HEK293 (cell line): ENCODE data around the gene NID1.

ENCODE experiments used
- BCL11A ChIP-seq: fragments of 450-650 bp; formaldehyde crosslinking; IDR thresholded peaks from 2 replicates; pipeline ENCODE4 v1.5.1; 2016; ENCODE audit warnings: low read depth, missing biosample characterization, missing genetic modification characterization
- CTCF ChIP-seq: fragments of 450-650 bp; formaldehyde crosslinking; IDR thresholded peaks from 2 replicates; pipeline ENCODE4 v1.5.1; 2016; ENCODE audit warnings: missing biosample characterization, missing genetic modification characterization
- GLIS1 ChIP-seq: fragments of 450-650 bp; formaldehyde crosslinking; IDR thresholded peaks from 2 replicates; pipeline ENCODE4 v1.5.1; 2016; ENCODE audit warnings: missing biosample characterization, missing genetic modification characterization
- GLIS2 ChIP-seq: fragments of 450-650 bp; formaldehyde crosslinking; IDR thresholded peaks from 2 replicates; pipeline ENCODE4 v1.5.1; 2016; ENCODE audit warnings: missing biosample characterization, missing genetic modification characterization
- KLF1 ChIP-seq: fragments of 450-650 bp; formaldehyde crosslinking; IDR thresholded peaks from 2 replicates; pipeline ENCODE4 v1.5.1; 2016; ENCODE audit warnings: missing biosample characterization, missing genetic modification characterization
- PRDM4 ChIP-seq: fragments of 450-650 bp; formaldehyde crosslinking; IDR thresholded peaks from 2 replicates; pipeline ENCODE4 v1.5.1; 2017; ENCODE audit warnings: missing biosample characterization, missing genetic modification characterization
- SCRT1 ChIP-seq: fragments of 450-650 bp; formaldehyde crosslinking; IDR thresholded peaks from 2 replicates; pipeline ENCODE4 v1.5.1; 2016; ENCODE audit warnings: missing biosample characterization, missing genetic modification characterization, borderline replicate concordance
- SCRT2 ChIP-seq: fragments of 450-650 bp; formaldehyde crosslinking; IDR thresholded peaks from 2 replicates; pipeline ENCODE4 v1.5.1; 2016; ENCODE audit warnings: missing biosample characterization, missing genetic modification characterization
- SP7 ChIP-seq: fragments of 450-650 bp; formaldehyde crosslinking; IDR thresholded peaks from 2 replicates; pipeline ENCODE4 v1.5.1; 2016; ENCODE audit warnings: missing biosample characterization, missing genetic modification characterization
- ZBTB1 ChIP-seq: fragments of 450-650 bp; formaldehyde crosslinking; IDR thresholded peaks from 2 replicates; pipeline ENCODE4 v1.5.1; 2016; ENCODE audit warnings: missing biosample characterization, missing genetic modification characterization
- ZBTB21 ChIP-seq: fragments of 450-650 bp; formaldehyde crosslinking; IDR thresholded peaks from 2 replicates; pipeline ENCODE4 v1.5.1; 2017; ENCODE audit warnings: missing biosample characterization, missing genetic modification characterization
- ZBTB7A ChIP-seq: fragments of 450-650 bp; formaldehyde crosslinking; IDR thresholded peaks from 2 replicates; pipeline ENCODE4 v1.5.1; 2016; ENCODE audit warnings: low read depth, missing biosample characterization, missing genetic modification characterization
- ZFHX2 ChIP-seq: fragments of 450-650 bp; formaldehyde crosslinking; conservative IDR thresholded peaks from 2 replicates; pipeline ENCODE4 v1.5.1; 2016; ENCODE audit warnings: missing biosample characterization, missing genetic modification characterization
- ZFP41 ChIP-seq: fragments of 450-650 bp; formaldehyde crosslinking; IDR thresholded peaks from 2 replicates; pipeline ENCODE4 v1.5.1; 2016; ENCODE audit warnings: missing biosample characterization, missing genetic modification characterization, borderline replicate concordance
- ZFP69B ChIP-seq: fragments of 450-650 bp; formaldehyde crosslinking; IDR thresholded peaks from 2 replicates; pipeline ENCODE4 v1.5.1; 2016; ENCODE audit warnings: missing biosample characterization, missing genetic modification characterization
- ZIC2 ChIP-seq: fragments of 450-650 bp; formaldehyde crosslinking; IDR thresholded peaks from 2 replicates; pipeline ENCODE4 v1.5.1; 2016; ENCODE audit warnings: missing biosample characterization, missing genetic modification characterization
- ZNF211 ChIP-seq: fragments of 450-650 bp; formaldehyde crosslinking; IDR thresholded peaks from 2 replicates; pipeline ENCODE4 v1.5.1; 2016; ENCODE audit warnings: low read depth, missing biosample characterization, missing genetic modification characterization
- ZNF248 ChIP-seq: fragments of 450-650 bp; formaldehyde crosslinking; IDR thresholded peaks from 2 replicates; pipeline ENCODE4 v1.5.1; 2017; ENCODE audit warnings: missing biosample characterization, missing genetic modification characterization
- ZNF280D ChIP-seq: fragments of 450-650 bp; formaldehyde crosslinking; IDR thresholded peaks from 2 replicates; pipeline ENCODE4 v1.5.1; 2016; ENCODE audit warnings: missing biosample characterization, missing genetic modification characterization
- ZNF324 ChIP-seq: fragments of 450-650 bp; formaldehyde crosslinking; IDR thresholded peaks from 2 replicates; pipeline ENCODE4 v1.5.1; 2016; ENCODE audit warnings: missing biosample characterization, missing genetic modification characterization
- ZNF37A ChIP-seq: fragments of 450-650 bp; IDR thresholded peaks from 2 replicates; pipeline ENCODE4 v1.5.1; 2018; ENCODE audit warnings: missing biosample characterization, missing genetic modification characterization
- ZNF416 ChIP-seq: fragments of 450-650 bp; formaldehyde crosslinking; IDR thresholded peaks from 2 replicates; pipeline ENCODE4 v1.5.1; 2016; ENCODE audit warnings: missing biosample characterization, missing genetic modification characterization
- ZNF423 ChIP-seq: fragments of 450-650 bp; formaldehyde crosslinking; IDR thresholded peaks from 2 replicates; pipeline ENCODE4 v1.5.1; 2016; ENCODE audit warnings: missing biosample characterization, missing genetic modification characterization
- ZNF549 ChIP-seq: fragments of 450-650 bp; IDR thresholded peaks from 2 replicates; pipeline ENCODE4 v1.5.1; 2018; ENCODE audit warnings: missing biosample characterization, missing genetic modification characterization, mild to moderate bottlenecking, inconsistent platforms, moderate library complexity
- ZNF561 ChIP-seq: fragments of 450-650 bp; IDR thresholded peaks from 2 replicates; pipeline ENCODE4 v1.5.1; 2018; ENCODE audit warnings: missing biosample characterization, missing genetic modification characterization, borderline replicate concordance
- ZNF660 ChIP-seq: fragments of 450-650 bp; IDR thresholded peaks from 2 replicates; pipeline ENCODE4 v1.5.1; 2018; ENCODE audit warnings: missing biosample characterization, mild to moderate bottlenecking, missing genetic modification characterization
- ZNF670 ChIP-seq: fragments of 450-650 bp; formaldehyde crosslinking; IDR thresholded peaks from 2 replicates; pipeline ENCODE4 v1.5.1; 2016; ENCODE audit warnings: missing biosample characterization, missing genetic modification characterization, low read depth
- ZNF777 ChIP-seq: fragments of 450-650 bp; formaldehyde crosslinking; IDR thresholded peaks from 2 replicates; pipeline ENCODE4 v1.5.1; 2017; ENCODE audit warnings: missing biosample characterization, missing genetic modification characterization, borderline replicate concordance
- ZNF792 ChIP-seq: fragments of 450-650 bp; formaldehyde crosslinking; IDR thresholded peaks from 2 replicates; pipeline ENCODE4 v1.5.1; 2016; ENCODE audit warnings: missing biosample characterization, missing genetic modification characterization
- ZNF843 ChIP-seq: fragments of 450-650 bp; formaldehyde crosslinking; IDR thresholded peaks from 2 replicates; pipeline ENCODE4 v1.5.1; 2016; ENCODE audit warnings: missing biosample characterization, missing genetic modification characterization
- ZSCAN4 ChIP-seq: fragments of 450-650 bp; formaldehyde crosslinking; IDR thresholded peaks from 2 replicates; pipeline ENCODE4 v1.5.1; 2017; ENCODE audit warnings: missing biosample characterization, missing genetic modification characterization
- TF ChIP-seq, protein P1 (sequence below): fragments of 450-650 bp; formaldehyde crosslinking; IDR thresholded peaks from 2 replicates; pipeline ENCODE4 v1.5.1; 2016; ENCODE audit warnings: missing biosample characterization, missing genetic modification characterization

NID1 gene

DNA sequence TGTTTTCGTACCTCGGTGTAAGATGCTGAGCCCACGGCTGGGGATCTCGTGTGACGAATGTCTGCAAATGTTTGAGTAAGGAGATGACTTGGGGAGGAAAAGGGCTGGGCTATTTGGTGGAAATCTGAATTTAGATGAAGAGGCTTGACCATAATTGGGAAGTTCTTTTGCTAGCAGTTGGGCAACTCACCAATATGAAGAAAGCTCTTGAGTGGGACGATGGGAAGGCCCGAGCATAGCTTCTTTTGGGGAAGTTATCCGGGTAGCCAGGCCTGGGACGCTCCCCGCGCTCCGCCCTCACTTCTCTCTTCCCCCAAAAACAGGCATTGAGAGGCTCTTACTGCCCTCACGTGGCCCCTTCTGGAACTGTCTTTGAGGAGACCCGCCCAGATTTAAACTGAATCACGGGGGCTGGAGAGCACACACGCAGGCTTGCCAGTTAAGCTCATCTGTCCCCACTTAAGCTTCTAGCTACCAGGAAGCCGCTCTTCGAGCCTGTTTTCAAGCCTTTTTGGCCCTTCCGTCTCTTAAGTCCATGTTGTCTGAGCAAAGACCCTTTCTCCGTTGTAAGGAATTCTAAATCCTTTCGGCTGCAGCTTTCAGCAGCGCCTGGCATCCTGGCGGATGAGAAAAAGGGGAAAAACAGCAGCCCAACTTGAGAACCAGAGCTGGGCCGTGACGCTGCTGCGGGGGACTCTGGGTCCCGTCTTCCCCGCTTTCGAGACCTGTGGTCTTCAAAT, 93.1 kb downstream of the NID1 start (continued):
- no peak for TF ChIP-seq GLIS2 (tag by site-specific recombination)
- TF ChIP-seq ZNF416 (tag by site-specific recombination): no peak
- no peak for TF ChIP-seq ZNF248 (tag by site-specific recombination)
- no peak for TF ChIP-seq SCRT2 (tag by site-specific recombination)
- TF ChIP-seq ZNF324 (tag by site-specific recombination): no peak
- no peak for TF ChIP-seq ZIC2 (tag by site-specific recombination)
- TF ChIP-seq ZNF280D (tag by site-specific recombination): 0 out of 2 replicates have a peak, but pooled peaks have one; percentile 8
- TF ChIP-seq BCL11A (tag by site-specific recombination): no peak
- peak; percentile 97 for TF ChIP-seq ZNF660 (tag by site-specific recombination)
- TF ChIP-seq ZNF37A: no peak
- TF ChIP-seq ZNF211: no peak
- no peak for TF ChIP-seq GLIS1 (tag by site-specific recombination)
- TF ChIP-seq ZFP69B: peak; percentile 68
- no peak for TF ChIP-seq ZFP41 (tag by site-specific recombination)
- TF ChIP-seq, protein P1, sequence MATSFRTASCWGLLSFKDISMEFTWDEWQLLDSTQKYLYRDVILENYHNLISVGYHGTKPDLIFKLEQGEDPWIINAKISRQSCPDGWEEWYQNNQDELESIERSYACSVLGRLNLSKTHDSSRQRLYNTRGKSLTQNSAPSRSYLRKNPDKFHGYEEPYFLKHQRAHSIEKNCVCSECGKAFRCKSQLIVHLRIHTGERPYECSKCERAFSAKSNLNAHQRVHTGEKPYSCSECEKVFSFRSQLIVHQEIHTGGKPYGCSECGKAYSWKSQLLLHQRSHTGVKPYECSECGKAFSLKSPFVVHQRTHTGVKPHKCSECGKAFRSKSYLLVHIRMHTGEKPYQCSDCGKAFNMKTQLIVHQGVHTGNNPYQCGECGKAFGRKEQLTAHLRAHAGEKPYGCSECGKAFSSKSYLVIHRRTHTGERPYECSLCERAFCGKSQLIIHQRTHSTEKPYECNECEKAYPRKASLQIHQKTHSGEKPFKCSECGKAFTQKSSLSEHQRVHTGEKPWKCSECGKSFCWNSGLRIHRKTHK (tag by site-specific recombination): no peak
- no peak; the same call in 1 of the 2 replicates for TF ChIP-seq ZNF843
- TF ChIP-seq ZSCAN4 (tag by site-specific recombination): 0 out of 2 replicates have a peak, but pooled peaks have one; percentile 19
- TF ChIP-seq KLF1 (tag by site-specific recombination): peak; percentile 64
- peak; percentile 43; the same call in 1 of the 2 replicates for TF ChIP-seq ZFHX2 (tag by site-specific recombination)
- no peak for TF ChIP-seq ZBTB21
- TF ChIP-seq SCRT1 (tag by site-specific recombination): no peak
- TF ChIP-seq ZNF670 (tag by site-specific recombination): no peak
- TF ChIP-seq SP7 (tag by site-specific recombination): no peak
- no peak for TF ChIP-seq ZNF777 (tag by site-specific recombination)
- no peak for TF ChIP-seq ZNF549 (tag by site-specific recombination)
- peak; percentile 69; the same call in 1 of the 2 replicates for TF ChIP-seq ZNF561 (tag by site-specific recombination)
- no peak for TF ChIP-seq ZNF423 (tag by site-specific recombination)
- no peak for TF ChIP-seq ZNF792
- TF ChIP-seq PRDM4 (tag by site-specific recombination): no peak
- TF ChIP-seq ZBTB1 (tag by site-specific recombination): no peak
- TF ChIP-seq CTCF (tag by site-specific recombination): peak; percentile 94
- TF ChIP-seq ZBTB7A (tag by site-specific recombination): no peak
